22Rv1 (cell line): ENCODE results near the gene GDI1.

Experiments
- CTCF ChIP-seq: fragments of 450-650 bp; IDR thresholded peaks from 2 replicates; pipeline ENCODE4 v1.5.1; 2017; ENCODE audit warnings: mild to moderate bottlenecking
- ZFX ChIP-seq: fragments of 450-650 bp; IDR thresholded peaks from 2 replicates; pipeline ENCODE4 v1.6.1; 2017; ENCODE audit warnings: antibody characterized with exemption, borderline replicate concordance

DNA sequence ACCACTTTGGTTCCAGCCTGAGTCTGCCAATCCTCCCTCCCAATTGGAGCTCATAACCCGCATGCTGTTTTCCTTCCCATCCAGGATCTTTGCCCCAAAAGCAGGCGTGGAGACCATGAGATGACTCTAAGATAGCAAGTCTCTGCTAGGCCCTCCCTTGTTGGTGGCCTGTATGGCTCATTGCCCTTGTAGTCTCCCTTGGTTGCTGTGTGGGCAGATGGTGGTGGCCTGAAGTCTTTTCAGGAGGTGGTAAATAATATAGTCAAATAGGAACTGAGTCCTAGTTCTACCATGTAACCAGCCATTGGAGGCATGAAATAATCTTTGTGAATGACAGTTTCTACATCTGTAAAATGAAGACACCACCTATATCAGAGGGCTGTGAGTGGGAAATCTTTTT lies 7.2 kb upstream of the GDI1 start:
- TF ChIP-seq CTCF (no peak), ZFX (no peak)
